IMR-90 (cell line): Measurements from ENCODE around the gene SLC39A5. TPM values are rescaled to one million over a fixed set of nuclear protein-coding genes. Genes with fewer than 3 reads are reported as not detected.

ENCODE experiments used
- ATAC-seq: fragments of 200-7000 bp; cut with Tn5 transposase; 2 replicates; pipeline ENCODE4 v1.9.1; 2020; ENCODE audit warnings: low read depth, mild to moderate bottlenecking, moderate library complexity
- BruUV-seq: library from RNA; stranded (reverse); fragments of 400-500 nt; replicated peaks from 2 replicates; lab custom pipeline; 2021; lab: Mats Ljungman, UMichigan
- CTCF ChIA-PET: fragments of 300-600 bp; formaldehyde crosslinking; extraction: SDS; loops from one replicate; lab custom pipeline; 2021; ENCODE audit warnings: antibody characterized with exemption; lab: Yijun Ruan, JAX
- POLR2A ChIA-PET: fragments of 300-600 bp; sonication (Branson Sonifier 250); formaldehyde crosslinking; loops from one replicate; lab custom pipeline; 2022; ENCODE audit warnings: antibody characterized with exemption; ENCODE audit not compliant: unreplicated experiment; lab: Charles Lee
- DNase-seq: peaks from one replicate; pipeline ENCODE4 v3.0.0; 2013
- H2AFZ ChIP-seq: replicated peaks from 2 replicates; pipeline ENCODE3; 2013; ENCODE audit warnings: low read length, mild to moderate bottlenecking; ENCODE audit not compliant: poor library complexity
- H2AK5ac ChIP-seq: 2 replicates; pipeline ENCODE4 v1.6.1; 2013; ENCODE audit warnings: low read depth, low read length, inconsistent platforms
- H2AK9ac ChIP-seq: replicated peaks from 2 replicates; pipeline ENCODE3; 2013; ENCODE audit warnings: mild to moderate bottlenecking, low read depth, low read length, moderate library complexity; ENCODE audit not compliant: poor library complexity
- H2BK120ac ChIP-seq: 2 replicates; pipeline ENCODE4 v1.6.1; 2013; ENCODE audit warnings: low read depth, low read length, inconsistent platforms
- H2BK15ac ChIP-seq: 3 replicates; pipeline ENCODE4 v1.6.1; 2013; ENCODE audit warnings: low read depth, low read length, inconsistent platforms
- H2BK20ac ChIP-seq: 2 replicates; pipeline ENCODE4 v1.6.1; 2013; ENCODE audit warnings: low read depth, mild to moderate bottlenecking, inconsistent platforms, low read length, moderate library complexity
- H2BK5ac ChIP-seq: 2 replicates; pipeline ENCODE4 v1.6.1; 2013; ENCODE audit warnings: mild to moderate bottlenecking, low read depth, low read length, inconsistent platforms; ENCODE audit not compliant: poor library complexity, severe bottlenecking
- H3K14ac ChIP-seq: replicated peaks from 2 replicates; pipeline ENCODE4 v1.6.1; 2013; ENCODE audit warnings: low read depth, low read length, inconsistent platforms
- H3K18ac ChIP-seq: 2 replicates; pipeline ENCODE4 v1.6.1; 2013; ENCODE audit warnings: low read depth, low read length, control low read depth
- H3K23ac ChIP-seq: 2 replicates; pipeline ENCODE4 v1.6.1; 2013; ENCODE audit warnings: low read depth, low read length, inconsistent platforms
- H3K27ac ChIP-seq: 2 replicates; pipeline ENCODE4 v1.5.1; 2013; ENCODE audit warnings: mild to moderate bottlenecking, control low read depth, low read length; ENCODE audit not compliant: insufficient read depth
- H3K27me3 ChIP-seq: 2 replicates; pipeline ENCODE4 v1.6.1; 2013; ENCODE audit warnings: low read length; ENCODE audit not compliant: control insufficient read depth, insufficient read depth
- H3K36me3 ChIP-seq: 2 replicates; pipeline ENCODE4 v1.6.1; 2013; ENCODE audit warnings: low read length, mixed read lengths; ENCODE audit not compliant: control insufficient read depth, insufficient read depth
- H3K4ac ChIP-seq: 2 replicates; pipeline ENCODE4 v1.6.1; 2013; ENCODE audit warnings: low read depth, low read length, inconsistent platforms
- H3K4me1 ChIP-seq: 2 replicates; pipeline ENCODE4 v1.6.1; 2013; ENCODE audit warnings: low read length, mixed read lengths; ENCODE audit not compliant: control insufficient read depth, insufficient read depth
- H3K4me2 ChIP-seq: 2 replicates; pipeline ENCODE4 v1.6.1; 2013; ENCODE audit warnings: low read depth, mild to moderate bottlenecking, control low read depth, low read length, moderate library complexity
- H3K4me3 ChIP-seq: 2 replicates; pipeline ENCODE4 v1.5.1; 2013; ENCODE audit warnings: low read depth, mild to moderate bottlenecking, control low read depth, low read length, moderate library complexity; ENCODE audit not compliant: insufficient read depth
- H3K56ac ChIP-seq: 2 replicates; pipeline ENCODE4 v1.6.1; 2013; ENCODE audit warnings: low read length, inconsistent platforms; ENCODE audit not compliant: insufficient read depth; ENCODE audit errors: extremely low read depth
- H3K79me1 ChIP-seq, 2 experiments: 2 replicates each; pipeline ENCODE4 v1.6.1; 2013; ENCODE audit warnings: low read length in 2 of 2, inconsistent platforms in 1 of 2, low read depth in 1 of 2
- H3K9ac ChIP-seq: 2 replicates; pipeline ENCODE4 v1.6.1; 2013; ENCODE audit warnings: low read depth, low read length, control low read depth
- H3K9me1 ChIP-seq: 2 replicates; pipeline ENCODE4 v1.6.1; 2013; ENCODE audit warnings: low read length, inconsistent platforms; ENCODE audit not compliant: insufficient read depth
- H3K9me3 ChIP-seq: 2 replicates; pipeline ENCODE4 v1.6.1; 2013; ENCODE audit warnings: low read length; ENCODE audit not compliant: control insufficient read depth, insufficient read depth
- H4K20me1 ChIP-seq: 2 replicates; pipeline ENCODE4 v1.6.1; 2013; ENCODE audit warnings: low read length, inconsistent platforms; ENCODE audit not compliant: insufficient read depth
- H4K5ac ChIP-seq: 2 replicates; pipeline ENCODE4 v1.6.1; 2013; ENCODE audit warnings: mild to moderate bottlenecking, low read depth, low read length, control low read depth
- H4K8ac ChIP-seq, 2 experiments: 2 replicates each; pipeline ENCODE4 v1.6.1; 2013; ENCODE audit warnings: low read depth in 2 of 2, low read length in 2 of 2, control low read depth in 1 of 2, inconsistent platforms in 1 of 2
- H4K91ac ChIP-seq: 2 replicates; pipeline ENCODE4 v1.6.1; 2013; ENCODE audit warnings: low read depth, low read length, inconsistent platforms; ENCODE audit not compliant: insufficient read depth
- BHLHE40 ChIP-seq: fragments of 150-350 bp; IDR thresholded peaks from 2 replicates; pipeline ENCODE4 v1.6.1; 2016; ENCODE audit warnings: mild to moderate bottlenecking, low read depth, low read length
- CEBPB ChIP-seq: IDR thresholded peaks from 2 replicates; pipeline ENCODE4 v1.6.1; 2012; ENCODE audit warnings: low read depth, low read length, improper control_type of control experiment
- CHD1 ChIP-seq: IDR thresholded peaks from 2 replicates; pipeline ENCODE4 v1.6.1; 2012; ENCODE audit warnings: low read depth, low read length, improper control_type of control experiment
- CTCF ChIP-seq: conservative IDR thresholded peaks from 2 replicates; pipeline ENCODE4 v1.5.1; 2012; ENCODE audit warnings: mild to moderate bottlenecking, low read depth, low read length, improper control_type of control experiment
- FOS ChIP-seq: fragments of 150-350 bp; IDR thresholded peaks from 2 replicates; pipeline ENCODE4 v1.6.1; 2016; ENCODE audit warnings: low read depth, low read length
- MAFK ChIP-seq: IDR thresholded peaks from 2 replicates; pipeline ENCODE4 v1.6.1; 2012; ENCODE audit warnings: low read depth, low read length, improper control_type of control experiment
- MXI1 ChIP-seq: IDR thresholded peaks from 2 replicates; pipeline ENCODE4 v1.6.1; 2012; ENCODE audit warnings: low read depth, mild to moderate bottlenecking, low read length, moderate library complexity, borderline replicate concordance
- NFE2L2 ChIP-seq: fragments of 150-350 bp; IDR thresholded peaks from 2 replicates; pipeline ENCODE4 v1.6.1; 2016; ENCODE audit warnings: low read depth, mild to moderate bottlenecking, low read length
- POLR2A ChIP-seq: IDR thresholded peaks from 2 replicates; pipeline ENCODE4 v1.6.1; 2012; ENCODE audit warnings: mild to moderate bottlenecking, low read depth, low read length
- RAD21 ChIP-seq: IDR thresholded peaks from 2 replicates; pipeline ENCODE4 v1.6.1; 2012; ENCODE audit warnings: low read length, improper control_type of control experiment
- RCOR1 ChIP-seq: IDR thresholded peaks from 2 replicates; pipeline ENCODE4 v1.6.1; 2012; ENCODE audit warnings: mild to moderate bottlenecking, low read length, improper control_type of control experiment; ENCODE audit not compliant: insufficient replicate concordance
- RFX5 ChIP-seq: IDR thresholded peaks from 2 replicates; pipeline ENCODE4 v1.8.0; 2012; ENCODE audit warnings: low read depth, mild to moderate bottlenecking, low read length, moderate library complexity
- SMC3 ChIP-seq: fragments of 150-350 bp; IDR thresholded peaks from 2 replicates; pipeline ENCODE4 v1.6.1; 2016; ENCODE audit warnings: low read depth, mild to moderate bottlenecking, antibody characterized with exemption, low read length, moderate library complexity
- USF2 ChIP-seq: fragments of 150-350 bp; IDR thresholded peaks from 2 replicates; pipeline ENCODE4 v1.6.1; 2017; ENCODE audit warnings: mild to moderate bottlenecking, antibody characterized with exemption, low read length, low read depth
- WGBS, 2 experiments: methylation state at CpG; one replicate each; pipeline versions ENCODE4 v1.1.5 to v1.1.7; 2013; ENCODE audit warnings: missing lambda C conversion rate in 2 of 2; ENCODE audit not compliant: insufficient read length in 1 of 2; ENCODE audit errors: extremely low coverage in 2 of 2; 5-methylcytosine and 5-hydroxymethylcytosine counted together
- dilution Hi-C: fragments of 300-500 bp; cut with HindIII; formaldehyde crosslinking; loops from one replicate; pipeline ENCODE4 v1.14.3; 2018; ENCODE audit warnings: low sequenced_read_pairs; ENCODE audit not compliant: unreplicated experiment
- in situ Hi-C: fragments of 300-500 bp; cut with MboI; formaldehyde crosslinking; loops from 3 replicates; pipeline ENCODE4 v1.14.3; 2019; ENCODE audit warnings: low sequenced_read_pairs, inconsistent platforms, mixed read lengths
- intact Hi-C: fragments of 100-400 bp; cut with micrococcal nuclease; formaldehyde crosslinking; loops from 2 replicates; pipeline ENCODE4 v1.10.0; 2022
- polyA plus RNA-seq, 3 experiments: library from polyadenylated mRNA; depleted of rRNA; stranded (reverse); fragments of >200 nt; gene quantifications; 2 replicates each; pipeline ENCODE4 v1.2.3, GENCODE V29; 2012; ENCODE audit warnings: low replicate concordance in 1 of 3
- total RNA-seq: library from RNA; depleted of rRNA; stranded (reverse); fragments of >200 nt; gene quantifications from 2 replicates; pipeline ENCODE4 v1.2.3, GENCODE V29; 2012
- TF ChIP-seq, protein P1 (sequence below): fragments of 150-350 bp; IDR thresholded peaks from 2 replicates; pipeline ENCODE4 v1.6.1; 2016; ENCODE audit warnings: low read depth, mild to moderate bottlenecking, low read length, moderate library complexity, borderline replicate concordance

Gene SLC39A5
- total and polyA plus RNA-seq, 2 of the 4 experiments (the other 2 are of a cell fraction), result not detected

- no peak overlapping the region for H2BK20ac ChIP-seq
- BruUV-seq, result no TSS peak
- no peak overlapping the region for H4K5ac ChIP-seq
- ATAC-seq (no peak), DNase-seq (no peak)
- H3K9ac ChIP-seq, result no peak overlapping the region
- no peak overlapping the region for H2BK120ac ChIP-seq
- peaks cover 19% of the 10 kb centered on the region for H3K36me3 ChIP-seq
- dilution Hi-C loops (no loop called here), intact Hi-C loops (no loop called here), in situ Hi-C loops (no loop called here)
- H3K4ac ChIP-seq, result no peak overlapping the region
- H4K20me1 ChIP-seq, result peaks cover 19% of the 10 kb centered on the region
- no peak overlapping the region for H2BK5ac ChIP-seq
- no peak overlapping the region for H2AK9ac ChIP-seq
- WGBS, 2 experiments, result 84% methylated on average over 7 of the region's 16 CpGs; no CpG with 5 or more reads in 1 of the 2 experiments
- H3K4me2 ChIP-seq, result no peak overlapping the region
- no peak overlapping the region for H3K14ac ChIP-seq
- H2BK15ac ChIP-seq, result no peak overlapping the region
- peaks cover 14% of the 10 kb centered on the region; the same call in 1 of the 2 replicates for H3K9me1 ChIP-seq
- TF ChIP-seq FOS (no peak), BHLHE40 (no peak), RAD21 (no peak), RFX5 (no peak), CEBPB (no peak), MXI1 (no peak), NFE2L2 (no peak), CHD1 (no peak), MAFK (no peak), CTCF (no peak), POLR2A (no peak), USF2 (no peak), SMC3 (no peak), RCOR1 (no peak)
- TF ChIP-seq, protein P1, sequence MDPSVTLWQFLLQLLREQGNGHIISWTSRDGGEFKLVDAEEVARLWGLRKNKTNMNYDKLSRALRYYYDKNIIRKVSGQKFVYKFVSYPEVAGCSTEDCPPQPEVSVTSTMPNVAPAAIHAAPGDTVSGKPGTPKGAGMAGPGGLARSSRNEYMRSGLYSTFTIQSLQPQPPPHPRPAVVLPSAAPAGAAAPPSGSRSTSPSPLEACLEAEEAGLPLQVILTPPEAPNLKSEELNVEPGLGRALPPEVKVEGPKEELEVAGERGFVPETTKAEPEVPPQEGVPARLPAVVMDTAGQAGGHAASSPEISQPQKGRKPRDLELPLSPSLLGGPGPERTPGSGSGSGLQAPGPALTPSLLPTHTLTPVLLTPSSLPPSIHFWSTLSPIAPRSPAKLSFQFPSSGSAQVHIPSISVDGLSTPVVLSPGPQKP, result no peak
- no peak overlapping the region for H4K91ac ChIP-seq
- H3K56ac ChIP-seq, result no peak overlapping the region
- no peak overlapping the region for H3K4me3 ChIP-seq
- POLR2A ChIA-PET, result no interaction called here
- H4K8ac ChIP-seq, result no peak overlapping the region
- no peaks in the 10 kb centered on the region for H3K9me3 ChIP-seq
- H3K79me1 ChIP-seq, result peaks cover 0 to 14% of the 10 kb centered on the region in 2 experiments; a peak in 2 of 4 replicates
- H2AFZ ChIP-seq, result no peak overlapping the region
- CTCF ChIA-PET, result no interaction called here
- H3K23ac ChIP-seq, result no peak overlapping the region
- H3K18ac ChIP-seq, result no peak overlapping the region
- no peak overlapping the region for H3K27ac ChIP-seq
- no peak overlapping the region for H2AK5ac ChIP-seq
- peaks cover 5% of the 10 kb centered on the region; the same call in 1 of the 2 replicates for H3K4me1 ChIP-seq
- H3K27me3 ChIP-seq, result no peaks in the 10 kb centered on the region
Measured at GRCh38 chr12:56234746-56235436, 5.0 kb downstream of the SLC39A5 start.
